NB4 (cell line): Measurements from ENCODE around the gene SRRM1.

Experiments used
- MAX ChIP-seq: IDR thresholded peaks from 2 replicates; pipeline ENCODE4 v1.6.1; 2011; ENCODE audit warnings: low read depth, low read length
- POLR2A ChIP-seq: IDR thresholded peaks from 2 replicates; pipeline ENCODE4 v1.6.1; 2011; ENCODE audit warnings: mild to moderate bottlenecking; ENCODE audit not compliant: insufficient read length; ENCODE audit errors: extremely low read depth
- TF ChIP-seq, protein P1 (sequence below): IDR thresholded peaks from one replicate; pipeline ENCODE4 v1.5.1; 2012; ENCODE audit warnings: low read depth, low read length

DNA sequence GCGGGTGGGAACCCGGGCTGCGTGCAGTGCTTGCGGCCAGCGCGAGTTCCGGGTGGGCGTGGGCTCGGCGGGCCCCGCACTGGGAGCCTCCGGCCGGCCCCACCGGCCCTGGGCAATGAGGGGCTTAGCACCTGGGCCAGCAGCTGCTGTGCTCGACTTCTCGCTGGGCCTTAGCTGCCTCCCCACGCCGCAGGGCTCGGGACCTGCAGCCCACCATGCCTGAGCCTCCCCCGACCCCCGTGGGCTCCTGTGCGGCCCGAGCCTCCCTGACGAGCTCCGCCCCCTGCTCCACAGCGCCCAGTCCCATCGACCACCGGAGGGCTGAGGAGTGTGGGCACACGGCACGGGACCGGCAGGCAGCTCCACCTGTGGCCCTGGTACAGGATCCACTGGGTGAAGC, 78.4 kb downstream of the SRRM1 start:
- TF ChIP-seq, protein P1, sequence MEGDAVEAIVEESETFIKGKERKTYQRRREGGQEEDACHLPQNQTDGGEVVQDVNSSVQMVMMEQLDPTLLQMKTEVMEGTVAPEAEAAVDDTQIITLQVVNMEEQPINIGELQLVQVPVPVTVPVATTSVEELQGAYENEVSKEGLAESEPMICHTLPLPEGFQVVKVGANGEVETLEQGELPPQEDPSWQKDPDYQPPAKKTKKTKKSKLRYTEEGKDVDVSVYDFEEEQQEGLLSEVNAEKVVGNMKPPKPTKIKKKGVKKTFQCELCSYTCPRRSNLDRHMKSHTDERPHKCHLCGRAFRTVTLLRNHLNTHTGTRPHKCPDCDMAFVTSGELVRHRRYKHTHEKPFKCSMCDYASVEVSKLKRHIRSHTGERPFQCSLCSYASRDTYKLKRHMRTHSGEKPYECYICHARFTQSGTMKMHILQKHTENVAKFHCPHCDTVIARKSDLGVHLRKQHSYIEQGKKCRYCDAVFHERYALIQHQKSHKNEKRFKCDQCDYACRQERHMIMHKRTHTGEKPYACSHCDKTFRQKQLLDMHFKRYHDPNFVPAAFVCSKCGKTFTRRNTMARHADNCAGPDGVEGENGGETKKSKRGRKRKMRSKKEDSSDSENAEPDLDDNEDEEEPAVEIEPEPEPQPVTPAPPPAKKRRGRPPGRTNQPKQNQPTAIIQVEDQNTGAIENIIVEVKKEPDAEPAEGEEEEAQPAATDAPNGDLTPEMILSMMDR: no peak
- TF ChIP-seq POLR2A (no peak), MAX (no peak)
